Measurements from ENCODE around the gene RBM23.
"Not testable (repeated sequence)": the region's sequence is repeated elsewhere in the genome, so short reads cannot be mapped to it uniquely, and the experiment has no call there.

Gene RBM23

DNA sequence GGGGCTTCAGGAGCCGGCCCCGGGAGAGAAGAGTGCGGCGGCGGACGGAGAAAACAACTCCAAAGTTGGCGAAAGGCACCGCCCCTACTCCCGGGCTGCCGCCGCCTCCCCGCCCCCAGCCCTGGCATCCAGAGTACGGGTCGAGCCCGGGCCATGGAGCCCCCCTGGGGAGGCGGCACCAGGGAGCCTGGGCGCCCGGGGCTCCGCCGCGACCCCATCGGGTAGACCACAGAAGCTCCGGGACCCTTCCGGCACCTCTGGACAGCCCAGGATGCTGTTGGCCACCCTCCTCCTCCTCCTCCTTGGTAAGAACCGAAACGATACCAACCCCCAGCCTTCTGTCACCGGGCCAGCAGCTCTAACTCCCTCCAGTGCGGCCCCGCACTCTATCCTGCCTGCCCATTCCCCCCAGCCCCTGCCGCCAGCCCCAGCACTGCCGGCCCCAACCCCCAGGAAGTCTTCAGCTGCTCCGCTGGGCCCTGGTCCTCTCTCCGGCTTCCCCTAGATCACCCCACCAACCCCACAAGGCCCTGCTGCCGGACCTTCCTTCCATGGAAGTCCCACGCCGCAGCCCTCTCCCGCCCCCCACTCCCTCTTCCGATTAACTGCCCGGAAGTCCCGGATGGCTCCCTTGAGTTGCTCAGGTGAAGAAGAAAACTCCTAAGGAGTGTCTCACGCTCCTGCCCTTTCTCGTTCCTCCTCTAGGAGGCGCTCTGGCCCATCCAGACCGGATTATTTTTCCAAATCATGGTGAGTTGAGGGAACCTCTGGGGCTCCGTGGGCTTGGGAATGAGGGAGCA lies 46.7 kb downstream of the RBM23 start:
- H3K4me1 ChIP-seq (ENCODE audit: control insufficient read depth, insufficient read depth, low read length), result peaks cover 16% of the 10 kb centered on the region
- peaks cover 35% of the 10 kb centered on the region for H3K36me3 ChIP-seq (ENCODE audit: insufficient read depth, low read length)
- no peaks in the 10 kb centered on the region for H3K27me3 ChIP-seq (ENCODE audit: control insufficient read depth, insufficient read depth, low read length)
- peak overlapping the region; percentile 90 for H3K9ac ChIP-seq (ENCODE audit: low read depth, low read length)
- H3K9me3 ChIP-seq (replicated peaks; ENCODE audit: low read length), result no peaks in the 10 kb centered on the region
- peak overlapping the region; percentile 96 for H3K4me3 ChIP-seq (ENCODE audit: low read length)
- peak overlapping the region; percentile 96 for H3K4me2 ChIP-seq (ENCODE audit: low read length)

GRCh38 chr14:22871224-22872032 lies 47.5 kb downstream of the RBM23 start, which contains the start of gene LRP10:
Gene LRP10, plus strand, starts transcription at chr14:22871740. Its CDS starts 564 bp downstream, at chr14:22872304.
- peaks cover 16% of the 10 kb centered on the region for H3K4me1 ChIP-seq (ENCODE audit: control insufficient read depth, insufficient read depth, low read length)
- H3K27me3 ChIP-seq (ENCODE audit: control insufficient read depth, insufficient read depth, low read length), result no peaks in the 10 kb centered on the region
- peak within 1 kb of the TSS; percentile 96 for H3K4me2 ChIP-seq (ENCODE audit: low read length)
- no peaks in the 10 kb centered on the region for H3K9me3 ChIP-seq (replicated peaks; ENCODE audit: low read length)
- H3K4me3 ChIP-seq (ENCODE audit: low read length), result peak within 1 kb of the TSS; percentile 96
- H3K36me3 ChIP-seq (ENCODE audit: insufficient read depth, low read length), result peaks cover 27% of the 10 kb centered on the region
- H3K9ac ChIP-seq (ENCODE audit: low read depth, low read length), result peak within 1 kb of the TSS; percentile 90

GRCh38 chr14:22870811-22871223 lies 48.1 kb downstream of the RBM23 start:
- H3K36me3 ChIP-seq (ENCODE audit: insufficient read depth, low read length), result peaks cover 20% of the 10 kb centered on the region
- peak overlapping the region; percentile 96 for H3K4me3 ChIP-seq (ENCODE audit: low read length)
- H3K9ac ChIP-seq (ENCODE audit: low read depth, low read length), result peak overlapping the region; percentile 90
- peaks cover 16% of the 10 kb centered on the region for H3K4me1 ChIP-seq (ENCODE audit: control insufficient read depth, insufficient read depth, low read length)
- no peaks in the 10 kb centered on the region for H3K27me3 ChIP-seq (ENCODE audit: control insufficient read depth, insufficient read depth, low read length)
- H3K9me3 ChIP-seq (replicated peaks; ENCODE audit: low read length), result no peaks in the 10 kb centered on the region
- peak overlapping the region; percentile 96 for H3K4me2 ChIP-seq (ENCODE audit: low read length)

GRCh38 chr14:22866874-22867273 lies 52.1 kb downstream of the RBM23 start:
- Histone ChIP-seq H3K9ac (ENCODE audit: low read depth, low read length) (no peak overlapping the region), H3K9me3 (replicated peaks; ENCODE audit: low read length) (no peaks in the 10 kb centered on the region), H3K4me1 (ENCODE audit: control insufficient read depth, insufficient read depth, low read length) (peaks cover 10% of the 10 kb centered on the region), H3K4me2 (ENCODE audit: low read length) (no peak overlapping the region), H3K36me3 (ENCODE audit: insufficient read depth, low read length) (no peaks in the 10 kb centered on the region), H3K4me3 (ENCODE audit: low read length) (no peak overlapping the region), H3K27me3 (ENCODE audit: control insufficient read depth, insufficient read depth, low read length) (no peaks in the 10 kb centered on the region)

- Histone ChIP-seq H3K9me3 (replicated peaks; ENCODE audit: low read length) (no peaks in the 10 kb centered on the region), H3K27me3 (ENCODE audit: control insufficient read depth, insufficient read depth, low read length) (no peaks in the 10 kb centered on the region), H3K4me3 (ENCODE audit: low read length) (no peak overlapping the region), H3K4me2 (ENCODE audit: low read length) (no peak overlapping the region), H3K9ac (ENCODE audit: low read depth, low read length) (no peak overlapping the region), H3K36me3 (ENCODE audit: insufficient read depth, low read length) (no peaks in the 10 kb centered on the region), H3K4me1 (ENCODE audit: control insufficient read depth, insufficient read depth, low read length) (peaks cover 4% of the 10 kb centered on the region)
Measured at GRCh38 chr14:22865424-22866405, 53.2 kb downstream of the RBM23 start.

- no peaks in the 10 kb centered on the region for H3K36me3 ChIP-seq (ENCODE audit: insufficient read depth, low read length)
- no peaks in the 10 kb centered on the region for H3K9me3 ChIP-seq (replicated peaks; ENCODE audit: low read length)
- H3K4me1 ChIP-seq (ENCODE audit: control insufficient read depth, insufficient read depth, low read length), result no peaks in the 10 kb centered on the region
- H3K4me3 ChIP-seq (ENCODE audit: low read length), result no peak overlapping the region
- H3K27me3 ChIP-seq (ENCODE audit: control insufficient read depth, insufficient read depth, low read length), result no peaks in the 10 kb centered on the region
- H3K4me2 ChIP-seq (ENCODE audit: low read length), result no peak overlapping the region
- no peak overlapping the region for H3K9ac ChIP-seq (ENCODE audit: low read depth, low read length)
Measured at GRCh38 chr14:22864979-22865378, 54.0 kb downstream of the RBM23 start.

GRCh38 chr14:22861651-22862050 lies 57.3 kb downstream of the RBM23 start:
- H3K36me3 ChIP-seq (ENCODE audit: insufficient read depth, low read length), result no peaks in the 10 kb centered on the region
- H3K4me3 ChIP-seq (ENCODE audit: low read length), result no peak overlapping the region
- H3K9ac ChIP-seq (ENCODE audit: low read depth, low read length), result no peak overlapping the region
- H3K4me1 ChIP-seq (ENCODE audit: control insufficient read depth, insufficient read depth, low read length), result no peaks in the 10 kb centered on the region
- no peaks in the 10 kb centered on the region for H3K27me3 ChIP-seq (ENCODE audit: control insufficient read depth, insufficient read depth, low read length)
- H3K9me3 ChIP-seq (replicated peaks; ENCODE audit: low read length), result no peaks in the 10 kb centered on the region
- H3K4me2 ChIP-seq (ENCODE audit: low read length), result no peak overlapping the region

DNA sequence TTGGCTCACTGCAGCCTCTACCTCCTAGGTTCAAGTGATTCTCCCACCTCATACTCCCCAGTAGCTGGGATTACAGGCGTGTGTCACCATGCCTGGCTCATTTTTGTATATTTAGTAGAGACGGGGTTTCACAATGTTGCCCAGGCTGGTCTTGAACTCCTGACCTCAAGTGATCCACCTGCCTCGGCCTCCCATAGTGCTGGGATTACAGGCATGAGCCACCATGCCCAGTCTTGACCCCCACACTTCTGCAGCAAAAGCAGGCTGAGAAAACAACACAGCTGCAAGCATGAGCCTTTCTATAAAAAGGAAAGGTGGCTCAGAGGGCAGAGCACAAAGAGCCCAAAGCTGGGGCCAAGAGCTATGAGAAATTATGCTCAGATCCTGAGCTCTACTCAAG lies 58.6 kb downstream of the RBM23 start:
- H3K4me1 ChIP-seq (ENCODE audit: control insufficient read depth, insufficient read depth, low read length); H3K9me3 ChIP-seq (replicated peaks; ENCODE audit: low read length); H3K27me3 ChIP-seq (ENCODE audit: control insufficient read depth, insufficient read depth, low read length); H3K36me3 ChIP-seq (ENCODE audit: insufficient read depth, low read length); H3K9ac ChIP-seq (ENCODE audit: low read depth, low read length); H3K4me3 ChIP-seq (ENCODE audit: low read length); H3K4me2 ChIP-seq (ENCODE audit: low read length): not testable (repeated sequence)

DNA sequence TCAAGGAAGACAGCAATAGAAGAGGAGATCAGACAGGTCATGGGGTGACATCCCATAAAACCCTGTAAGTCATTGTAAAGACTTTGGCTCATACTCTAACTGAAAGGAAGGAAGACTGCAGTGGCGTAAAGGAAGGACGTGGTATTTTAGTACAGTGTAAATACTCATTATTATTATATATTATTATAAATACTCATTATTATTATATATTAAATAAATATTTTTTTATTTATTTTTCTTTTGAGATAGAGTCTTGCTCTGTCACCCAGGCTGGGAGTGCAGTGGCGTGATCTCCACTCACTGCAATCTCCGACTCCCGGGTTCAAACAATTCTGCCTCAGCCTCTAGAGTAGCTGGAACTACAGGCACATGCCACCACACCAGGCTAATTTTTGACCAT lies 62.5 kb downstream of the RBM23 start:
- Histone ChIP-seq H3K4me2 (ENCODE audit: low read length) (no peak overlapping the region), H3K27me3 (ENCODE audit: control insufficient read depth, insufficient read depth, low read length) (no peaks in the 10 kb centered on the region), H3K4me3 (ENCODE audit: low read length) (no peak overlapping the region), H3K9me3 (replicated peaks; ENCODE audit: low read length) (no peaks in the 10 kb centered on the region), H3K9ac (ENCODE audit: low read depth, low read length) (no peak overlapping the region), H3K4me1 (ENCODE audit: control insufficient read depth, insufficient read depth, low read length) (peaks cover 19% of the 10 kb centered on the region), H3K36me3 (ENCODE audit: insufficient read depth, low read length) (no peaks in the 10 kb centered on the region)

- no peak overlapping the region for H3K9ac ChIP-seq (ENCODE audit: low read depth, low read length)
- peaks cover 31% of the 10 kb centered on the region for H3K4me1 ChIP-seq (ENCODE audit: control insufficient read depth, insufficient read depth, low read length)
- no peaks in the 10 kb centered on the region for H3K9me3 ChIP-seq (replicated peaks; ENCODE audit: low read length)
- no peaks in the 10 kb centered on the region for H3K27me3 ChIP-seq (ENCODE audit: control insufficient read depth, insufficient read depth, low read length)
- no peak overlapping the region for H3K4me3 ChIP-seq (ENCODE audit: low read length)
- H3K4me2 ChIP-seq (ENCODE audit: low read length), result no peak overlapping the region
- no peaks in the 10 kb centered on the region for H3K36me3 ChIP-seq (ENCODE audit: insufficient read depth, low read length)
Measured at GRCh38 chr14:22854963-22855724, 63.8 kb downstream of the RBM23 start.

Data from skeletal muscle satellite cell (primary cell).